ENCODE results near the gene PAFAH1B2. TPM values are rescaled to one million over a fixed set of nuclear protein-coding genes. Genes with fewer than 3 reads are reported as not detected.

PAFAH1B2 gene
- total RNA-seq, 1 donor from 2014 or later, result 203 TPM

DNA sequence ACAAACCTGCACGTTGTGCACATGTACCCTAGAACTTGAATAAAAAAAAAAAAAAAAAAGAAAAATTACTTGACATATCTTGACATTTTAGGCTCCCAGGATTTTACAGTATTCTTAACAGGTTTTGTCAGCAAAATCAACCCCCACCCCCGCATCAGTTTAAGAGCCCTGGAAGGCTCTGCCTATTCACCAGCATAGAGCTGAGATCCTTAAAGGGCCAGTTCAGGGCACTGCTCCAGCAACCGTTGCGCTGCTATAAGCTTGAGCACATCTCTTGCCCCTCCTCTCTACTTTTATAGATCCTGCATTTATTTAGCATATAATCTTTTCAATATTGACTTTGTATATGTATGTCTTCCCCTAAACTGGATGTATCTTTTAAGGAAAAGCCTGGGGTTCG is 697 bp upstream of the PAFAH1B2 start:
- Mint-ChIP-seq H3K9me3 (no peaks in the 10 kb centered on the region), H3K27me3 (ENCODE audit: insufficient read depth, low read depth) (peaks cover 8% of the 10 kb centered on the region), H3K4me3 (peak overlapping the region; percentile 100), H3K27ac (peak overlapping the region; percentile 98), H3K4me1 (peaks cover 32% of the 10 kb centered on the region), H3K36me3 (peaks cover 14% of the 10 kb centered on the region)
- TF ChIP-seq EZH2phosphoT487 (IDR thresholded peaks at IDR 0.05) (no peak), EZH2 (IDR thresholded peaks at IDR 0.05) (no peak), CTCF (IDR thresholded peaks at IDR 0.05) (no peak)
- Histone ChIP-seq H3K4me3 (peak overlapping the region; percentile 95), H3K9me3 (ENCODE audit: low read depth) (no peaks in the 10 kb centered on the region), H4K20me1 (ENCODE audit: low read depth) (peaks cover 38% of the 10 kb centered on the region), H2AFZ (replicated peaks) (peak overlapping the region; percentile 98), H3K4me2 (peak overlapping the region; percentile 99), H3K27me3 (no peaks in the 10 kb centered on the region), H3K4me1 (peaks cover 9% of the 10 kb centered on the region), H3K36me3 (no peaks in the 10 kb centered on the region), H3K79me2 (ENCODE audit: low read depth) (peaks cover 43% of the 10 kb centered on the region), H3K9ac (no peak overlapping the region), H3F3A (ENCODE audit: low read depth) (no peaks in the 10 kb centered on the region), H3K27ac (no peak overlapping the region)
- DNase-seq (ENCODE audit: low spot score), result peak; percentile 57

DNA sequence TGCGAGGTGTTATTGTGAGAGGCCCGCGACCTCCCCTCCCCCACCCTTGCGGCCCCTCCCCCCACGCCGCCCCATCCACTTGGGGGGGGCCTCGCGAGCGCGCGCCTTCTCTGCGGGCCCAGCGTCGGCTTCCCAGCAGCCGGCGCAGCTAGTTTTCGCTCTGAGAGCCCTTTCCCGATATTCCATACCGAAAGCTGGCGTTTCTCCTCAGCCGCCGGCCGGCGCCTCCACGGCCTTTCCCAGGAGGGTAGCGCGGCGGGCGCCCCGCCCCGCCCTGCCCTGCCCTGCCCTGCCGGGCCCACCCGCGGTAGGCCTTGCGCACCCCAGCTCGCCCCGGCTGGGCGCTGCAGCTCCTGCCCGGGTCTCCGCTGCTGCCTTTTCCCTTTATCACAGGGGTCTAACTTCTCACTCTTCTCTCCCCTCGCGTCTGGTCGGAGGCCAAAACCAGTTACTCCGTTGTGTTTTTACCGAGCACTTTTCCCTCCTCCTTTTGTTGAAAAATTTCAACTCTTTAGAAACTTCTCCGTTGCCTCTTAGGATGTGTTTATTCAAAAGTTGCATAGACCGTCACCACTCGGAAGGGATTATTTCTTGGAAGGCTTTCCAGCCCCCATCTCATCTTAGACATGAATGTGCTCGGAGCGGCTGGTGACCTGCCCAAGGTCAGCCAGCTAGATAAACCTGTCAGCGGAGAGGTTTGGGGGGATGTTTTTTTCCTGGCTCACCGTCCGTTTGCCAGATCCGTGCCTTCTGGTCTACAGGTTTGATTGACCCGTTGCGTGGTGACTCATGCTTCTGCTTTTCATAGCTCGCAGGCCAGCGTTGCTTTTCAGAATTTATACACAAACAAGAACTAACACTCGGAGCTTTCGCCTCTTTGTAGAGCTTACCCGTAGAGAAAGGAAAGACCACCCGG is 648 bp downstream of the PAFAH1B2 start:
- Mint-ChIP-seq H3K27me3 (ENCODE audit: insufficient read depth, low read depth) (peaks cover 8% of the 10 kb centered on the region), H3K36me3 (peaks cover 17% of the 10 kb centered on the region), H3K4me1 (peaks cover 32% of the 10 kb centered on the region), H3K27ac (peak overlapping the region; percentile 97), H3K4me3 (peak overlapping the region; percentile 100), H3K9me3 (no peaks in the 10 kb centered on the region)
- H3F3A ChIP-seq (ENCODE audit: low read depth), result peaks cover 3% of the 10 kb centered on the region
- no peaks in the 10 kb centered on the region for H3K9me3 ChIP-seq (ENCODE audit: low read depth)
- peak overlapping the region; percentile 79 for H3K9ac ChIP-seq
- H3K4me2 ChIP-seq, result peak overlapping the region; percentile 99
- no peaks in the 10 kb centered on the region for H3K27me3 ChIP-seq
- peaks cover 56% of the 10 kb centered on the region for H3K79me2 ChIP-seq (ENCODE audit: low read depth)
- TF ChIP-seq EZH2phosphoT487 (IDR thresholded peaks at IDR 0.05) (no peak), EZH2 (IDR thresholded peaks at IDR 0.05) (peak; percentile 50), CTCF (IDR thresholded peaks at IDR 0.05) (peak; percentile 6)
- H3K36me3 ChIP-seq, result peaks cover 2% of the 10 kb centered on the region
- DNase-seq (ENCODE audit: low spot score), result peak; percentile 78
- peaks cover 9% of the 10 kb centered on the region for H3K4me1 ChIP-seq
- peak overlapping the region; percentile 95 for H3K4me3 ChIP-seq
- H4K20me1 ChIP-seq (ENCODE audit: low read depth), result peaks cover 47% of the 10 kb centered on the region
- H2AFZ ChIP-seq (replicated peaks), result peak overlapping the region; percentile 98
- peak overlapping the region; percentile 81 for H3K27ac ChIP-seq

DNA sequence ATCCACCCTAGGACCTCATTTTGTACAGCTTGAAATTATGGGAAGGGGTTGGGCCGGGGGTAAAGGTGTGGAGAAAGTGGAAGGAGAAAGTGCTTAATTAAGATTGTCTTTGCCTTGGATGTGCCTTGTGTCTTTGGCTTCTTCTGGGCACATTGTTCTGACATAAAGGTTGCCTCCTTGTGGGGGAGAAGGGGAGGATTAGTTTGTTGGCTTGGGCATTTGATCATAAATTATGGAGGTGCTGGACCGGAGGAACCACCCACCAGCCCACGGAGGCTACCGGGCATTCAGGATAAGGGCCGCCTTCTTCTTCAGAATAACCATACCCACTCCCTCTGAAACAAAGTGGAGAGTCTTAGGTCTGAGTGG is 1.3 kb downstream of the PAFAH1B2 start:
- H4K20me1 ChIP-seq (ENCODE audit: low read depth), result peaks cover 53% of the 10 kb centered on the region

More for the DNA sequence above, 1.3 kb downstream of the PAFAH1B2 start:
- no peaks in the 10 kb centered on the region for H3K9me3 Mint-ChIP-seq
- peaks cover 4% of the 10 kb centered on the region for H3K27me3 Mint-ChIP-seq (ENCODE audit: insufficient read depth, low read depth)
- TF ChIP-seq EZH2phosphoT487 (IDR thresholded peaks at IDR 0.05) (no peak), EZH2 (IDR thresholded peaks at IDR 0.05) (peak; percentile 1), CTCF (IDR thresholded peaks at IDR 0.05) (peak; percentile 27)
- Histone ChIP-seq H3K9me3 (ENCODE audit: low read depth) (peaks cover 1% of the 10 kb centered on the region), H3F3A (ENCODE audit: low read depth) (peaks cover 3% of the 10 kb centered on the region), H3K79me2 (ENCODE audit: low read depth) (peaks cover 63% of the 10 kb centered on the region), H3K9ac (peak overlapping the region; percentile 79), H3K36me3 (peaks cover 7% of the 10 kb centered on the region), H3K4me1 (peaks cover 9% of the 10 kb centered on the region), H3K4me3 (peak overlapping the region; percentile 95), H3K27ac (no peak overlapping the region), H3K27me3 (no peaks in the 10 kb centered on the region), H3K4me2 (peak overlapping the region; percentile 99), H2AFZ (replicated peaks) (no peak overlapping the region)
- peak overlapping the region; percentile 100 for H3K4me3 Mint-ChIP-seq
- peak; percentile 47 for DNase-seq (ENCODE audit: low spot score)
- peaks cover 20% of the 10 kb centered on the region for H3K36me3 Mint-ChIP-seq
- H3K27ac Mint-ChIP-seq, result peak overlapping the region; percentile 97
- H3K4me1 Mint-ChIP-seq, result peaks cover 32% of the 10 kb centered on the region
